ENCODE measurements around the gene CIRBP. TPM values are rescaled to one million over a fixed set of nuclear protein-coding genes. Genes with fewer than 3 reads are reported as not detected.
A peak's percentile ranks its signal among the peaks of the same experiment; 100 is the strongest.

Gene CIRBP
- total and polyA plus RNA-seq, 5 donors from 2014 or later: 172 to 497 (median 232) TPM

DNA sequence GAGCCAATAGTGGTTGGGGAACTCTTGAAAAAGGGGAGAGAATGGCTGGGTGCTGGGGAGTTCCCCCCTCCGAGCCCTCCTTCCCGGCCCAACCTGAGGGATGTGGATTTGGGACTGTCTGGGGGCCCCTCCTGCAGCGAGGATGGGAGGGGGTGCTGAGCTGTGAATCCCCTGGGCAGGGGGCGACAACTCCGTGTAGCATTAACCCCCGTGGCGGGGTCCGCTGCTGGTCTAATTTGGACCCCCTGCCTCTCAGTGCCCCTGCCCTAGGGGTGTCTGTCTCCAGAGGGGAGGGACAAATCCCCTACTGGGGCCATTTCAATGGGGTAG, 11.0 kb upstream of the CIRBP start:
- Mint-ChIP-seq H3K36me3 (no peaks in the 10 kb centered on the region), H3K4me3 (peak overlapping the region; percentile 85 to 96 (median 92)), H3K27me3 (peaks cover 16% of the 10 kb centered on the region), H3K9me3 (peaks cover 0 to 2% (median 0%) of the 10 kb centered on the region in 7 donors), H3K4me1 (peaks cover 0 to 67% (median 23%) of the 10 kb centered on the region in 4 donors), H3K27ac (peak overlapping the region; percentile 48 to 99 (median 97))
- Histone ChIP-seq H3K27ac (ENCODE audit: insufficient read depth, low read length, poor library complexity, severe bottlenecking) (peak overlapping the region; percentile 100), H3K4me3 (ENCODE audit: low read depth, low read length) (peak overlapping the region; percentile 57), H3K27me3 (ENCODE audit: control insufficient read depth, insufficient read depth, low read length) (no peaks in the 10 kb centered on the region), H3K9me3 (ENCODE audit: control insufficient read depth in 2 of 2, low read length in 2 of 2) (no peaks in the 10 kb centered on the region), H3K36me3 (ENCODE audit: control insufficient read depth, insufficient read depth, low read length) (peaks cover 35% of the 10 kb centered on the region), H3K4me1 (ENCODE audit: control insufficient read depth, insufficient read depth, low read length, poor library complexity, severe bottlenecking) (peaks cover 83% of the 10 kb centered on the region)
- DNase-seq (no peak), ATAC-seq (ENCODE audit: low read depth in 2 of 2) (no peak)

- Histone ChIP-seq H3K27me3 (ENCODE audit: control insufficient read depth, insufficient read depth, low read length) (no peaks in the 10 kb centered on the region), H3K27ac (ENCODE audit: insufficient read depth, low read length, poor library complexity, severe bottlenecking) (peak overlapping the region; percentile 100), H3K9me3 (ENCODE audit: control insufficient read depth in 2 of 2, low read length in 2 of 2) (no peaks in the 10 kb centered on the region), H3K36me3 (ENCODE audit: control insufficient read depth, insufficient read depth, low read length) (peaks cover 35% of the 10 kb centered on the region), H3K4me3 (ENCODE audit: low read depth, low read length) (peak overlapping the region; percentile 57), H3K4me1 (ENCODE audit: control insufficient read depth, insufficient read depth, low read length, poor library complexity, severe bottlenecking) (peaks cover 77% of the 10 kb centered on the region)
- no peak for DNase-seq
- Mint-ChIP-seq H3K9me3 (peaks cover 0 to 2% (median 0%) of the 10 kb centered on the region in 7 donors), H3K27ac (peak overlapping the region; percentile 97 to 99 (median 98)), H3K27me3 (peaks cover 16% of the 10 kb centered on the region), H3K4me3 (peak overlapping the region; percentile 85 to 96 (median 92)), H3K4me1 (peaks cover 0 to 65% (median 23%) of the 10 kb centered on the region in 4 donors), H3K36me3 (no peaks in the 10 kb centered on the region)
- ATAC-seq (ENCODE audit: low read depth in 2 of 2): peak in 1 of 2 donors; percentile 3
These were observed 10.4 kb upstream of the CIRBP start for GRCh38 chr19:1258707-1259205.

DNA sequence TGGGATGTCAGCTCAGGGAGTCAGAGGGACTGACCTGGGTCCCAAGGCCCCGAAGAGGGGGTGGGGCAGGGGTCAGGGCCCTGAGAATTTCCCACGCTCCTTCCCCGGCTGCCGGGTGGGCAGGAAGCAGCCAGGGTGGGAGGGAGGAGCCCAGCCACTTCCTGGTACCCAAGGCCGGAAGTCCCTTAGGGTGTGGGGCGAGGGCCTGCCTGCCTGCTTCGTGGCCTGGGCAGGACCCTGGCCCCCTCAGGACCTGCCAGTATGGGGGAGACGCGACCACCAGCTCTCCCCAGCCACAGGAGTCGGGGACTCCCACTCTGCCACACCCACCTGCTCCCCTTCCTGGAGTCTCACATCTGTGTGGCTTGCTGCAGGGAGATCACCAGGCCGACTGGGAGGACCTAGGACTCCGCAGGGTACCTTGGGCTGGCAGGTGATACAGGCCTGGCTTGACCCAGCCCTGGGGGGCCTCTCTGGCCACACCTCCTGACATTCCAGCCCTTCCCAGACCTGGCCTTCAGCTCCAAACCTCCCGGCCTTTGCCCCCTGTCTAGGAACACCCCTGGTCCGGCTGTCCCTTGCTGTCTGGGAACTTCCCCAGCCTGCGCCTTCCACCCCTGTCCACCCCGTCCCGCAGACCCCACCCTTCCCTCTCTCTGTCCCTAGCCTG, 9.8 kb upstream of the CIRBP start:
- peaks cover 16% of the 10 kb centered on the region for H3K27me3 Mint-ChIP-seq
- H3K4me1 Mint-ChIP-seq: peaks cover 0 to 65% (median 23%) of the 10 kb centered on the region in 4 donors
- H3K27me3 ChIP-seq (ENCODE audit: control insufficient read depth, insufficient read depth, low read length): no peaks in the 10 kb centered on the region
- no peaks in the 10 kb centered on the region for H3K9me3 ChIP-seq (ENCODE audit: control insufficient read depth in 2 of 2, low read length in 2 of 2)
- peaks cover 31% of the 10 kb centered on the region for H3K36me3 ChIP-seq (ENCODE audit: control insufficient read depth, insufficient read depth, low read length)
- DNase-seq: peak; percentile 67 to 90 (median 84)
- H3K36me3 Mint-ChIP-seq: no peaks in the 10 kb centered on the region
- H3K4me1 ChIP-seq (ENCODE audit: control insufficient read depth, insufficient read depth, low read length, poor library complexity, severe bottlenecking): peaks cover 71% of the 10 kb centered on the region
- H3K4me3 Mint-ChIP-seq: peak overlapping the region; percentile 85 to 96 (median 92)
- H3K4me3 ChIP-seq (ENCODE audit: low read depth, low read length): peak overlapping the region; percentile 57
- H3K27ac ChIP-seq (ENCODE audit: insufficient read depth, low read length, poor library complexity, severe bottlenecking): peak overlapping the region; percentile 100
- peak overlapping the region; percentile 97 to 99 (median 98) for H3K27ac Mint-ChIP-seq
- peaks cover 0 to 2% (median 0%) of the 10 kb centered on the region in 7 donors for H3K9me3 Mint-ChIP-seq
- peak; percentile 41 for ATAC-seq (ENCODE audit: low read depth in 2 of 2)

GRCh38 chr19:1259876-1260748, 9.0 kb upstream of the CIRBP start:
- H3K36me3 Mint-ChIP-seq: no peaks in the 10 kb centered on the region
- peak overlapping the region; percentile 97 to 99 (median 98) for H3K27ac Mint-ChIP-seq
- peaks cover 16% of the 10 kb centered on the region for H3K27me3 Mint-ChIP-seq
- H3K4me1 Mint-ChIP-seq: peaks cover 0 to 63% (median 23%) of the 10 kb centered on the region in 4 donors
- H3K9me3 ChIP-seq (ENCODE audit: control insufficient read depth in 2 of 2, low read length in 2 of 2): no peaks in the 10 kb centered on the region
- DNase-seq (peak; percentile 51 to 69 (median 52)), ATAC-seq (ENCODE audit: low read depth in 2 of 2) (peak; percentile 2 to 4)
- H3K4me3 ChIP-seq (ENCODE audit: low read depth, low read length): peak overlapping the region; percentile 57
- H3K9me3 Mint-ChIP-seq: peaks cover 0 to 2% (median 0%) of the 10 kb centered on the region in 7 donors
- no peaks in the 10 kb centered on the region for H3K27me3 ChIP-seq (ENCODE audit: control insufficient read depth, insufficient read depth, low read length)
- H3K36me3 ChIP-seq (ENCODE audit: control insufficient read depth, insufficient read depth, low read length): peaks cover 24% of the 10 kb centered on the region
- H3K27ac ChIP-seq (ENCODE audit: insufficient read depth, low read length, poor library complexity, severe bottlenecking): peak overlapping the region; percentile 100
- peaks cover 64% of the 10 kb centered on the region for H3K4me1 ChIP-seq (ENCODE audit: control insufficient read depth, insufficient read depth, low read length, poor library complexity, severe bottlenecking)
- peak overlapping the region; percentile 87 to 96 (median 93) for H3K4me3 Mint-ChIP-seq

DNA sequence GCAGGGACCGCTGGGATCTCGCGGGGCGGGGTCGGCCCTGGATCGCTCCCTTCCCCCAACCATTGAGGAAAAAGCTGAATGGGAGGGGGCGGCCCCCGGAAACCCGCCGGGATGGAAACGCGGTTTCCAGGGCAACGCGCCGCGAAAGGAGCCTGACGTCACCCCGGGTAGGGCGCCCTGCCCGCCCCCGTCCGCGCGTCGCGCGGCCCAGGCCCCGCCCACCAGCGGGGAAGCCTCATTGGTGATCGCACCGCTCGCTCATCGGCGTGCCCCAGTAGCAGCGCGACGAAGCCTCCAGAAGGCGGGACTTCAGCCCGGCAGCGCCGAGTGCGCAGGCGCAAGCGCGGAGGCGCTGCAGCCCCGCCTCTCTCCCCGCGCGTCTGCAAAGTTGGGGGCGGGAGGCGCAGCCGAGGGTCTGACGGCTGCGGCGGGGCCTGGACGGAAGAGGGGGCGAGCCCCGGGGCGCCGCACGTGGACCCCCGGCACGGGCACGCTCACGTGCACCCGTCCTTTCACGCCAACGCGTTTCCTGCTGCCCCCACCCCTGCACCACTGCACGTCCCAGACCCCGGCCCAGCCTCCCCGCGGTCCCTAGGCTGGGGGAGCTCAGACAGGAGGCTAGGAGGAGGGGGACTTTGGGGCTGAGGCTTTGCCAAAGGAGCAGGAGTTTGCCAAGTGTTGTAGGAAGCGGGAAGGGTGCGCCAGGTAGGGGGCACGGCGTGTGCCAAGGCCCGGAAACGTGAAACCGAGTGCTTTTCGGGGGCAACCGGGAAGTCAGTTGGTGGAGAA, 8.2 kb upstream of the CIRBP start:
- H3K4me1 ChIP-seq (ENCODE audit: control insufficient read depth, insufficient read depth, low read length, poor library complexity, severe bottlenecking): peaks cover 63% of the 10 kb centered on the region
- ATAC-seq (ENCODE audit: low read depth in 2 of 2) (peak; percentile 87 to 88), DNase-seq (peak; percentile 96 to 97 (median 96))
- peak overlapping the region; percentile 100 for H3K27ac ChIP-seq (ENCODE audit: insufficient read depth, low read length, poor library complexity, severe bottlenecking)
- Mint-ChIP-seq H3K27ac (peak overlapping the region; percentile 92 to 96 (median 96)), H3K9me3 (peaks cover 0 to 2% (median 0%) of the 10 kb centered on the region in 7 donors), H3K4me1 (peaks cover 0 to 68% (median 23%) of the 10 kb centered on the region in 4 donors), H3K36me3 (no peaks in the 10 kb centered on the region), H3K27me3 (peaks cover 16% of the 10 kb centered on the region), H3K4me3 (peak overlapping the region; percentile 87 to 96 (median 93))
- H3K27me3 ChIP-seq (ENCODE audit: control insufficient read depth, insufficient read depth, low read length): no peaks in the 10 kb centered on the region
- peaks cover 15% of the 10 kb centered on the region for H3K36me3 ChIP-seq (ENCODE audit: control insufficient read depth, insufficient read depth, low read length)
- peak overlapping the region; percentile 64 for H3K4me3 ChIP-seq (ENCODE audit: low read depth, low read length)
- H3K9me3 ChIP-seq (ENCODE audit: control insufficient read depth in 2 of 2, low read length in 2 of 2): no peaks in the 10 kb centered on the region

- peak overlapping the region; percentile 87 to 96 (median 93) for H3K4me3 Mint-ChIP-seq
These were observed 7.7 kb upstream of the CIRBP start for GRCh38 chr19:1261538-1261797.

More at GRCh38 chr19:1261538-1261797, 7.7 kb upstream of the CIRBP start:
- Histone ChIP-seq H3K9me3 (ENCODE audit: control insufficient read depth in 2 of 2, low read length in 2 of 2) (no peaks in the 10 kb centered on the region), H3K27ac (ENCODE audit: insufficient read depth, low read length, poor library complexity, severe bottlenecking) (peak overlapping the region; percentile 100), H3K27me3 (ENCODE audit: control insufficient read depth, insufficient read depth, low read length) (no peaks in the 10 kb centered on the region), H3K4me1 (ENCODE audit: control insufficient read depth, insufficient read depth, low read length, poor library complexity, severe bottlenecking) (peaks cover 67% of the 10 kb centered on the region), H3K36me3 (ENCODE audit: control insufficient read depth, insufficient read depth, low read length) (peaks cover 13% of the 10 kb centered on the region), H3K4me3 (ENCODE audit: low read depth, low read length) (peak overlapping the region; percentile 64)
- Mint-ChIP-seq H3K36me3 (no peaks in the 10 kb centered on the region), H3K4me1 (peaks cover 0 to 68% (median 23%) of the 10 kb centered on the region in 4 donors), H3K27ac (peak overlapping the region; percentile 92 to 96 (median 96)), H3K27me3 (peaks cover 16% of the 10 kb centered on the region), H3K9me3 (peaks cover 0 to 2% (median 0%) of the 10 kb centered on the region in 7 donors)
- no peak for DNase-seq
- ATAC-seq (ENCODE audit: low read depth in 2 of 2): no peak
